ENCODE measurements around the gene CPD.

CPD gene

DNA sequence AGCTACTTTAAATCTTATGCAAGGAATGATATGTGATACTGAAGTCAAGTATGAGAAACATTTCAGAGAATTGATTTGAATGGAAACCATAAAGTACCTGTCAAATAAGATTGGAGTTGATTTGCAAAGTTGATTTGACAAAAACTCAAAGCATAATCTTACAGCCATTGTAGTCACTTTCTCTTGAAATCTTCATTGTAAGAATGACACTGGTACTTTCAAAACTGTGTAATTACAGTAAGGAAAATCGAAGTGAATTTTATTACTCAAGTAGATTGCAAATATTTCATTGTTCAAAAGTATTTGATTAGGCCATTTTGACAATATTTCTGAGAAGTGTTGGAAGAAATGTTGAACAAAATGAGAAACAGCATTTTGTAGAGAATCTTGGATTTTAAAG is 3.6 kb downstream of the CPD start:
- Histone ChIP-seq H3K4me3 (ENCODE audit: insufficient read depth, low read length, poor library complexity, severe bottlenecking) (no peak overlapping the region), H3K4me2 (ENCODE audit: low read depth, low read length, poor library complexity, severe bottlenecking) (no peak overlapping the region), H3K9me2 (replicated peaks; ENCODE audit: insufficient read depth, low read length) (no peaks in the 10 kb centered on the region), H3K36me3 (ENCODE audit: low read length) (no peaks in the 10 kb centered on the region), H3F3A (ENCODE audit: insufficient read depth) (peaks cover 9% of the 10 kb centered on the region; the same call in 1 of the 2 replicates), H3K27ac (ENCODE audit: low read depth, low read length) (no peak overlapping the region), H4K20me1 (ENCODE audit: low read depth, low read length) (no peaks in the 10 kb centered on the region), H2AFZ (ENCODE audit: low read depth, low read length, severe bottlenecking) (no peak overlapping the region), H3K27me3 (ENCODE audit: low read length) (no peaks in the 10 kb centered on the region), H3K9ac (ENCODE audit: low read length) (no peak overlapping the region), H3K79me2 (ENCODE audit: insufficient read depth, low read length) (no peaks in the 10 kb centered on the region), H3K9me3 (ENCODE audit: insufficient read depth, low read length) (no peaks in the 10 kb centered on the region)
- TF ChIP-seq EZH2phosphoT487 (conservative IDR thresholded peaks at IDR 0.05; ENCODE audit: low read length): no peak
- TF ChIP-seq, protein P1, sequence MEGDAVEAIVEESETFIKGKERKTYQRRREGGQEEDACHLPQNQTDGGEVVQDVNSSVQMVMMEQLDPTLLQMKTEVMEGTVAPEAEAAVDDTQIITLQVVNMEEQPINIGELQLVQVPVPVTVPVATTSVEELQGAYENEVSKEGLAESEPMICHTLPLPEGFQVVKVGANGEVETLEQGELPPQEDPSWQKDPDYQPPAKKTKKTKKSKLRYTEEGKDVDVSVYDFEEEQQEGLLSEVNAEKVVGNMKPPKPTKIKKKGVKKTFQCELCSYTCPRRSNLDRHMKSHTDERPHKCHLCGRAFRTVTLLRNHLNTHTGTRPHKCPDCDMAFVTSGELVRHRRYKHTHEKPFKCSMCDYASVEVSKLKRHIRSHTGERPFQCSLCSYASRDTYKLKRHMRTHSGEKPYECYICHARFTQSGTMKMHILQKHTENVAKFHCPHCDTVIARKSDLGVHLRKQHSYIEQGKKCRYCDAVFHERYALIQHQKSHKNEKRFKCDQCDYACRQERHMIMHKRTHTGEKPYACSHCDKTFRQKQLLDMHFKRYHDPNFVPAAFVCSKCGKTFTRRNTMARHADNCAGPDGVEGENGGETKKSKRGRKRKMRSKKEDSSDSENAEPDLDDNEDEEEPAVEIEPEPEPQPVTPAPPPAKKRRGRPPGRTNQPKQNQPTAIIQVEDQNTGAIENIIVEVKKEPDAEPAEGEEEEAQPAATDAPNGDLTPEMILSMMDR (IDR thresholded peaks at IDR 0.05; ENCODE audit: insufficient read depth, low read length, poor library complexity, severe bottlenecking): no peak

- no peaks in the 10 kb centered on the region for H3K36me3 ChIP-seq (ENCODE audit: low read length)
- H4K20me1 ChIP-seq (ENCODE audit: low read depth, low read length): no peaks in the 10 kb centered on the region
- no peaks in the 10 kb centered on the region for H3K79me2 ChIP-seq (ENCODE audit: insufficient read depth, low read length)
- no peak for TF ChIP-seq EZH2phosphoT487 (conservative IDR thresholded peaks at IDR 0.05; ENCODE audit: low read length)
- TF ChIP-seq, protein P1 (IDR thresholded peaks at IDR 0.05; ENCODE audit: insufficient read depth, low read length, poor library complexity, severe bottlenecking): no peak
- H3K9me2 ChIP-seq (replicated peaks; ENCODE audit: insufficient read depth, low read length): no peaks in the 10 kb centered on the region
- no peak overlapping the region for H3K4me3 ChIP-seq (ENCODE audit: insufficient read depth, low read length, poor library complexity, severe bottlenecking)
- no peaks in the 10 kb centered on the region for H3F3A ChIP-seq (ENCODE audit: insufficient read depth)
- no peak overlapping the region for H3K4me2 ChIP-seq (ENCODE audit: low read depth, low read length, poor library complexity, severe bottlenecking)
- no peak overlapping the region for H3K9ac ChIP-seq (ENCODE audit: low read length)
- H2AFZ ChIP-seq (ENCODE audit: low read depth, low read length, severe bottlenecking): no peak overlapping the region
- no peaks in the 10 kb centered on the region for H3K9me3 ChIP-seq (ENCODE audit: insufficient read depth, low read length)
- H3K27me3 ChIP-seq (ENCODE audit: low read length): no peaks in the 10 kb centered on the region
- no peak overlapping the region for H3K27ac ChIP-seq (ENCODE audit: low read depth, low read length)
These were observed 9.8 kb downstream of the CPD start for GRCh38 chr17:30388321-30389179.

- no peaks in the 10 kb centered on the region for H3K9me3 ChIP-seq (ENCODE audit: insufficient read depth, low read length)
- no peaks in the 10 kb centered on the region for H3K27me3 ChIP-seq (ENCODE audit: low read length)
- no peaks in the 10 kb centered on the region for H3K36me3 ChIP-seq (ENCODE audit: low read length)
- H3K27ac ChIP-seq (ENCODE audit: low read depth, low read length): no peak overlapping the region
- no peak overlapping the region for H2AFZ ChIP-seq (ENCODE audit: low read depth, low read length, severe bottlenecking)
- H3K79me2 ChIP-seq (ENCODE audit: insufficient read depth, low read length): no peaks in the 10 kb centered on the region
- H3K9me2 ChIP-seq (replicated peaks; ENCODE audit: insufficient read depth, low read length): no peaks in the 10 kb centered on the region
- H3K9ac ChIP-seq (ENCODE audit: low read length): no peak overlapping the region
- no peaks in the 10 kb centered on the region for H4K20me1 ChIP-seq (ENCODE audit: low read depth, low read length)
- no peak overlapping the region for H3K4me3 ChIP-seq (ENCODE audit: insufficient read depth, low read length, poor library complexity, severe bottlenecking)
- no peak overlapping the region for H3K4me2 ChIP-seq (ENCODE audit: low read depth, low read length, poor library complexity, severe bottlenecking)
- TF ChIP-seq, protein P1 (IDR thresholded peaks at IDR 0.05; ENCODE audit: insufficient read depth, low read length, poor library complexity, severe bottlenecking): no peak
- no peak for TF ChIP-seq EZH2phosphoT487 (conservative IDR thresholded peaks at IDR 0.05; ENCODE audit: low read length)
- H3F3A ChIP-seq (ENCODE audit: insufficient read depth): no peaks in the 10 kb centered on the region
These were observed 11.1 kb downstream of the CPD start for GRCh38 chr17:30389756-30390300.
